Tibial nerve (tissue), 3 donors: Measurements from ENCODE around the gene DIP2B.
A peak's percentile ranks its signal among the peaks of the same experiment; 100 is the strongest.

Experiments
- CTCF ChIP-seq, 5 experiments: fragments of 200-600 bp in 3 of 5; fragments of 450-650 bp in 2 of 5; sonication (generic) in 3 of 5; IDR thresholded peaks; one replicate each; pipeline ENCODE4 v1.5.1; 2016 to 2019; ENCODE audit warnings: antibody characterized with exemption in 5 of 5, mild to moderate bottlenecking in 3 of 5, moderate library complexity in 2 of 5
- POLR2A ChIP-seq, 2 donors: fragments of 450-650 bp; IDR thresholded peaks; one replicate each; pipeline ENCODE4 v1.6.1; 2017; ENCODE audit warnings: antibody characterized with exemption in 2 of 2, mild to moderate bottlenecking in 2 of 2, moderate library complexity in 2 of 2

- TF ChIP-seq POLR2A (IDR thresholded peaks at IDR 0.05) (no peak), CTCF (IDR thresholded peaks at IDR 0.05) (peak; percentile 55 to 76 (median 61))
Measured at GRCh38 chr12:50765095-50765911, 260.5 kb downstream of the DIP2B start.
